ENCODE results near the gene BRME1. TPM values are rescaled to one million over a fixed set of nuclear protein-coding genes. Genes with fewer than 3 reads are reported as not detected.

The BRME1 gene
- total and polyA plus RNA-seq, 2 of the 13 experiments (the other 11 are each of a cell fraction or from before 2014, with no cell fraction given) = 0.74 to 1.5 TPM

DNA sequence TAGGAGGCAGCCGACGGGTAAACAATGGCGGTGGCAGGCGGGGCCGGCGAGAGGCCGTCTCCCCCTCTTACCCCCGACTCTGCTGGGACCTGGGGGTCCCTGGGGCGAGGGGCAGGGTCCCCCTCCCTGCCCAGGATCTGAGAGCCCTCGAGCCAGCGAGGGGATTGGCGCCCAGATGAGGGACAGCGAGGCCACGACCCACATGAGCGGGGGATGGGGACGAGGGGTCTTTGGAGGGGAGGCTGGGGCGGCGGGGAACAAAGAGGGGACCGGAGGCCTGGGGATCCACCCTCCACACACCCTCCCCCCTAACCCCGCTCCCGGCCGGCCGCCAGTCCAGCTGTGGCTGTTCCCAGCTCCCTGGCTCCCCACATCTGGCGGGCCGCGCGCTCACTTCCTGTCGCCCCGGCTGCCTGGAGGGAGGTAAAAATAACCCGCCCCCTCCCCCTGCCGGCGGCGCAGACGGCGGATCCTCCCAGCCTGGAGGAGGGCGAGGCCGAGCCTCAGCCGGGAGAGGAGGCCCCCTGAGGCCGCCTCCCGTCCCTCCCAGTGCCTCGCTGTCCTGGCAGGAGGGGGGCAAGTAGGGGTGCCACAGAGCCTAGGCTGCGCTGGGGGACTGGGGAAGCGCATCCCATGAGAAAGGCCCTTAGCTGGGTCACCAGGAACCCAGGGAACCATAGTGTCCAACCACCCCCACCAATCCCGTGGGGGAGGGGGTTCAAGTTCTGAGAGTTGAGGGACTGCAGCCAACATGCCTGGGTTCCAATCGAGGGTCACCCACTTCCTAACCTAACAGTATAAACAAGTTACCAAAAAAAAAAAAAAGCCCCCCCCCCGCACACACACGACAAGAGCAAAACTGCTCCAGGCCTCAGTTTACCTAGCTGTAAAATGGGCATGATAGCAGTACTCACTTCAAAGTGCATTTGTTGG lies 58.2 kb downstream of the BRME1 start (continued):
- TF ChIP-seq GLI4 (CRISPR knock-in tag; IDR thresholded peaks at IDR 0.05; ENCODE audit: borderline replicate concordance) = no peak
- peak; percentile 49; the same call in 1 of the 2 replicates for TF ChIP-seq FOXC1 (CRISPR knock-in tag; IDR thresholded peaks at IDR 0.05; ENCODE audit: borderline replicate concordance)
- TF ChIP-seq, protein P1, sequence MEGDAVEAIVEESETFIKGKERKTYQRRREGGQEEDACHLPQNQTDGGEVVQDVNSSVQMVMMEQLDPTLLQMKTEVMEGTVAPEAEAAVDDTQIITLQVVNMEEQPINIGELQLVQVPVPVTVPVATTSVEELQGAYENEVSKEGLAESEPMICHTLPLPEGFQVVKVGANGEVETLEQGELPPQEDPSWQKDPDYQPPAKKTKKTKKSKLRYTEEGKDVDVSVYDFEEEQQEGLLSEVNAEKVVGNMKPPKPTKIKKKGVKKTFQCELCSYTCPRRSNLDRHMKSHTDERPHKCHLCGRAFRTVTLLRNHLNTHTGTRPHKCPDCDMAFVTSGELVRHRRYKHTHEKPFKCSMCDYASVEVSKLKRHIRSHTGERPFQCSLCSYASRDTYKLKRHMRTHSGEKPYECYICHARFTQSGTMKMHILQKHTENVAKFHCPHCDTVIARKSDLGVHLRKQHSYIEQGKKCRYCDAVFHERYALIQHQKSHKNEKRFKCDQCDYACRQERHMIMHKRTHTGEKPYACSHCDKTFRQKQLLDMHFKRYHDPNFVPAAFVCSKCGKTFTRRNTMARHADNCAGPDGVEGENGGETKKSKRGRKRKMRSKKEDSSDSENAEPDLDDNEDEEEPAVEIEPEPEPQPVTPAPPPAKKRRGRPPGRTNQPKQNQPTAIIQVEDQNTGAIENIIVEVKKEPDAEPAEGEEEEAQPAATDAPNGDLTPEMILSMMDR (CRISPR knock-in tag; IDR thresholded peaks at IDR 0.05) = peak; percentile 66
- TF ChIP-seq FLYWCH1 (CRISPR knock-in tag; IDR thresholded peaks at IDR 0.05) = no peak
- TF ChIP-seq ZNF724P (CRISPR knock-in tag; IDR thresholded peaks at IDR 0.05; ENCODE audit: borderline replicate concordance) = no peak
- TF ChIP-seq NBN (conservative IDR thresholded peaks at IDR 0.05) = no peak
- TF ChIP-seq, protein P2, sequence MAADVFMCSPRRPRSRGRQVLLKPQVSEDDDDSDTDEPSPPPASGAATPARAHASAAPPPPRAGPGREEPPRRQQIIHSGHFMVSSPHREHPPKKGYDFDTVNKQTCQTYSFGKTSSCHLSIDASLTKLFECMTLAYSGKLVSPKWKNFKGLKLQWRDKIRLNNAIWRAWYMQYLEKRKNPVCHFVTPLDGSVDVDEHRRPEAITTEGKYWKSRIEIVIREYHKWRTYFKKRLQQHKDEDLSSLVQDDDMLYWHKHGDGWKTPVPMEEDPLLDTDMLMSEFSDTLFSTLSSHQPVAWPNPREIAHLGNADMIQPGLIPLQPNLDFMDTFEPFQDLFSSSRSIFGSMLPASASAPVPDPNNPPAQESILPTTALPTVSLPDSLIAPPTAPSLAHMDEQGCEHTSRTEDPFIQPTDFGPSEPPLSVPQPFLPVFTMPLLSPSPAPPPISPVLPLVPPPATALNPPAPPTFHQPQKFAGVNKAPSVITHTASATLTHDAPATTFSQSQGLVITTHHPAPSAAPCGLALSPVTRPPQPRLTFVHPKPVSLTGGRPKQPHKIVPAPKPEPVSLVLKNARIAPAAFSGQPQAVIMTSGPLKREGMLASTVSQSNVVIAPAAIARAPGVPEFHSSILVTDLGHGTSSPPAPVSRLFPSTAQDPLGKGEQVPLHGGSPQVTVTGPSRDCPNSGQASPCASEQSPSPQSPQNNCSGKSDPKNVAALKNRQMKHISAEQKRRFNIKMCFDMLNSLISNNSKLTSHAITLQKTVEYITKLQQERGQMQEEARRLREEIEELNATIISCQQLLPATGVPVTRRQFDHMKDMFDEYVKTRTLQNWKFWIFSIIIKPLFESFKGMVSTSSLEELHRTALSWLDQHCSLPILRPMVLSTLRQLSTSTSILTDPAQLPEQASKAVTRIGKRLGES (CRISPR knock-in tag; IDR thresholded peaks at IDR 0.05; ENCODE audit: borderline replicate concordance) = no peak
- TF ChIP-seq, protein P3, sequence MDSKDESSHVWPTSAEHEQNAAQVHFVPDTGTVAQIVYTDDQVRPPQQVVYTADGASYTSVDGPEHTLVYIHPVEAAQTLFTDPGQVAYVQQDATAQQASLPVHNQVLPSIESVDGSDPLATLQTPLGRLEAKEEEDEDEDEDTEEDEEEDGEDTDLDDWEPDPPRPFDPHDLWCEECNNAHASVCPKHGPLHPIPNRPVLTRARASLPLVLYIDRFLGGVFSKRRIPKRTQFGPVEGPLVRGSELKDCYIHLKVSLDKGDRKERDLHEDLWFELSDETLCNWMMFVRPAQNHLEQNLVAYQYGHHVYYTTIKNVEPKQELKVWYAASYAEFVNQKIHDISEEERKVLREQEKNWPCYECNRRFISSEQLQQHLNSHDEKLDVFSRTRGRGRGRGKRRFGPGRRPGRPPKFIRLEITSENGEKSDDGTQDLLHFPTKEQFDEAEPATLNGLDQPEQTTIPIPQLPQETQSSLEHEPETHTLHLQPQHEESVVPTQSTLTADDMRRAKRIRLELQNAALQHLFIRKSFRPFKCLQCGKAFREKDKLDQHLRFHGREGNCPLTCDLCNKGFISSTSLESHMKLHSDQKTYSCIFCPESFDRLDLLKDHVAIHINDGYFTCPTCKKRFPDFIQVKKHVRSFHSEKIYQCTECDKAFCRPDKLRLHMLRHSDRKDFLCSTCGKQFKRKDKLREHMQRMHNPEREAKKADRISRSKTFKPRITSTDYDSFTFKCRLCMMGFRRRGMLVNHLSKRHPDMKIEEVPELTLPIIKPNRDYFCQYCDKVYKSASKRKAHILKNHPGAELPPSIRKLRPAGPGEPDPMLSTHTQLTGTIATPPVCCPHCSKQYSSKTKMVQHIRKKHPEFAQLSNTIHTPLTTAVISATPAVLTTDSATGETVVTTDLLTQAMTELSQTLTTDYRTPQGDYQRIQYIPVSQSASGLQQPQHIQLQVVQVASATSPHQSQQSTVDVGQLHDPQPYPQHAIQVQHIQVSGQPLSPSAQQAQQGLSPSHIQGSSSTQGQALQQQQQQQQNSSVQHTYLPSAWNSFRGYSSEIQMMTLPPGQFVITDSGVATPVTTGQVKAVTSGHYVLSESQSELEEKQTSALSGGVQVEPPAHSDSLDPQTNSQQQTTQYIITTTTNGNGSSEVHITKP (CRISPR knock-in tag; IDR thresholded peaks at IDR 0.05; ENCODE audit: low read depth) = peak; percentile 63; the same call in 1 of the 2 replicates
- TF ChIP-seq, protein P4, sequence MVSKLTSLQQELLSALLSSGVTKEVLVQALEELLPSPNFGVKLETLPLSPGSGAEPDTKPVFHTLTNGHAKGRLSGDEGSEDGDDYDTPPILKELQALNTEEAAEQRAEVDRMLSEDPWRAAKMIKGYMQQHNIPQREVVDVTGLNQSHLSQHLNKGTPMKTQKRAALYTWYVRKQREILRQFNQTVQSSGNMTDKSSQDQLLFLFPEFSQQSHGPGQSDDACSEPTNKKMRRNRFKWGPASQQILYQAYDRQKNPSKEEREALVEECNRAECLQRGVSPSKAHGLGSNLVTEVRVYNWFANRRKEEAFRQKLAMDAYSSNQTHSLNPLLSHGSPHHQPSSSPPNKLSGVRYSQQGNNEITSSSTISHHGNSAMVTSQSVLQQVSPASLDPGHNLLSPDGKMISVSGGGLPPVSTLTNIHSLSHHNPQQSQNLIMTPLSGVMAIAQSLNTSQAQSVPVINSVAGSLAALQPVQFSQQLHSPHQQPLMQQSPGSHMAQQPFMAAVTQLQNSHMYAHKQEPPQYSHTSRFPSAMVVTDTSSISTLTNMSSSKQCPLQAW (CRISPR knock-in tag; IDR thresholded peaks at IDR 0.05) = no peak
- TF ChIP-seq ADNP (CRISPR knock-in tag; IDR thresholded peaks at IDR 0.05) = 0 out of 2 replicates have a peak, but pooled peaks have one; percentile 25
- TF ChIP-seq MEIS1 (CRISPR knock-in tag; IDR thresholded peaks at IDR 0.05; ENCODE audit: borderline replicate concordance) = no peak
- TF ChIP-seq ZNF530 (CRISPR knock-in tag; IDR thresholded peaks at IDR 0.05; ENCODE audit: low read depth) = no peak
- TF ChIP-seq ZNF839 (CRISPR knock-in tag; IDR thresholded peaks at IDR 0.05; ENCODE audit: borderline replicate concordance) = no peak
